GM23338 (cell line): ENCODE data around the gene MED12L.

Experiments used
- CREB1 ChIP-seq: fragments of 250-450 bp; sonication (Bioruptor Pico); IDR thresholded peaks from 2 replicates; pipeline ENCODE4 v1.5.0; 2020; ENCODE audit warnings: low read depth, mild to moderate bottlenecking, moderate library complexity
- CTCF ChIP-seq, 2 experiments: fragments of 200-600 bp in 1 of 2; sonication (generic) in 1 of 2; conservative IDR thresholded peaks; 2 replicates each; pipeline versions ENCODE4 v1.5.1 to v1.6.1; 2016 to 2017; ENCODE audit warnings: antibody characterized with exemption in 2 of 2, low read depth in 2 of 2, mild to moderate bottlenecking in 2 of 2, moderate library complexity in 1 of 2
- EZH2 ChIP-seq: fragments of 200-600 bp; sonication (generic); IDR thresholded peaks from one replicate; pipeline ENCODE4 v1.8.0; 2017; ENCODE audit warnings: antibody characterized with exemption, mild to moderate bottlenecking, low read depth; ENCODE audit not compliant: unreplicated experiment
- EZH2phosphoT487 ChIP-seq: fragments of 200-600 bp; sonication (generic); IDR thresholded peaks from one replicate; pipeline ENCODE4 v1.8.1; 2018; ENCODE audit warnings: antibody characterized with exemption; ENCODE audit not compliant: unreplicated experiment
- JUNB ChIP-seq: IDR thresholded peaks from one replicate; pipeline ENCODE4 v1.6.1; 2016; ENCODE audit warnings: antibody characterized with exemption; ENCODE audit not compliant: unreplicated experiment
- NANOG ChIP-seq: IDR thresholded peaks from 2 replicates; pipeline ENCODE4 v1.6.1; 2016; ENCODE audit warnings: antibody characterized with exemption, borderline replicate concordance
- POLR2AphosphoS5 ChIP-seq: IDR thresholded peaks from 2 replicates; pipeline ENCODE4 v1.6.1; 2016; ENCODE audit warnings: antibody characterized with exemption, low read depth
- REST ChIP-seq: IDR thresholded peaks from one replicate; pipeline ENCODE4 v1.6.1; 2018; ENCODE audit warnings: antibody characterized with exemption; ENCODE audit not compliant: unreplicated experiment
- STAT1 ChIP-seq: IDR thresholded peaks from one replicate; pipeline ENCODE4 v1.6.1; 2016; ENCODE audit warnings: antibody characterized with exemption; ENCODE audit not compliant: unreplicated experiment
- ZNF114 ChIP-seq: fragments of 250-450 bp; sonication (Bioruptor Pico); IDR thresholded peaks from 2 replicates; pipeline ENCODE4 v1.5.0; 2020; ENCODE audit warnings: mild to moderate bottlenecking, moderate library complexity
- ZNF331 ChIP-seq: fragments of 250-450 bp; sonication (Bioruptor Pico); IDR thresholded peaks from 2 replicates; pipeline ENCODE4 v1.5.0; 2020; ENCODE audit warnings: low read depth, mild to moderate bottlenecking, moderate library complexity
- ZNF462 ChIP-seq: fragments of 250-450 bp; sonication (Bioruptor Pico); IDR thresholded peaks from 2 replicates; pipeline ENCODE4 v1.5.0; 2020; ENCODE audit warnings: mild to moderate bottlenecking, moderate library complexity

- TF ChIP-seq ZNF331 (CRISPR knock-in tag), result no peak
- TF ChIP-seq CTCF (conservative IDR thresholded peaks at IDR 0.05; ENCODE audit: low read depth in 2 of 2), result no peak
- TF ChIP-seq CREB1 (CRISPR knock-in tag), result no peak
- TF ChIP-seq EZH2, result no peak
- no peak for TF ChIP-seq POLR2AphosphoS5
- no peak for TF ChIP-seq JUNB
- no peak for TF ChIP-seq EZH2phosphoT487
- no peak for TF ChIP-seq REST
- no peak for TF ChIP-seq ZNF114
- no peak for TF ChIP-seq ZNF462 (CRISPR knock-in tag)
- no peak for TF ChIP-seq NANOG
- no peak for TF ChIP-seq STAT1
These were observed 300.6 kb downstream of the MED12L start for GRCh38 chr3:151386056-151386455.
